GM12878 (cell line): ENCODE data around the gene CCDC57. TPM values are rescaled to one million over a fixed set of nuclear protein-coding genes. Genes with fewer than 3 reads are reported as not detected.

Source experiments
- CBFB ChIP-seq: IDR thresholded peaks from 2 replicates; pipeline ENCODE4 v1.6.1; 2016; ENCODE audit warnings: antibody characterized with exemption, low read depth
- CEBPZ ChIP-seq: fragments of 150-350 bp; IDR thresholded peaks from 2 replicates; pipeline ENCODE4 v1.6.1; 2016; ENCODE audit warnings: low read depth, low read length
- CUX1 ChIP-seq: IDR thresholded peaks from 2 replicates; pipeline ENCODE4 v1.6.1; 2012; ENCODE audit warnings: improper control_type of control experiment, low read depth, low read length; ENCODE audit not compliant: insufficient replicate concordance
- PAX5 ChIP-seq: IDR thresholded peaks from 2 replicates; pipeline ENCODE4 v1.6.1; 2011; ENCODE audit warnings: low read depth, low read length, borderline replicate concordance
- RUNX3 ChIP-seq: IDR thresholded peaks from 2 replicates; pipeline ENCODE4 v1.6.1; 2012; ENCODE audit warnings: low read length, inconsistent platforms
- SP1 ChIP-seq: IDR thresholded peaks from one replicate; pipeline ENCODE4 v1.6.1; 2011; ENCODE audit warnings: low read depth, low read length
- polyA plus RNA-seq, 11 experiments: library from polyadenylated mRNA; depleted of rRNA in 4 of 11; unstranded in 6 of 11; stranded (reverse) in 5 of 11; fragments of >200 nt; fragmentation: Nextera tagmentation in 4 of 11; fragmentation: Illumina TruSeq in 1 of 11; extraction: Ambion mirVana in 4 of 11; extraction: Trizol in 1 of 11; gene quantifications; 1 replicate in 1 of 11; 2 replicates in 10 of 11; pipeline versions ENCODE4 v1.2.1 to v1.2.3, GENCODE V29; 2011 to 2016; ENCODE audit warnings: inconsistent platforms in 2 of 11, missing spikeins in 2 of 11, low read depth in 1 of 11
- total RNA-seq, 4 experiments: library from RNA; depleted of rRNA in 3 of 4; stranded (reverse); fragments of >200 nt in 3 of 4; fragmentation: Illumina TruSeq in 1 of 4; extraction: Trizol in 1 of 4; gene quantifications; 2 replicates each; pipeline versions ENCODE4 v1.2.1 to v1.2.3, GENCODE V29; 2013 to 2021

Gene CCDC57
- total and polyA plus RNA-seq, 10 of the 15 experiments (the other 5 are each of a cell fraction or from before 2014, with no cell fraction given): 5.4 to 123 (median 45.8) TPM

- TF ChIP-seq CEBPZ (no peak), CBFB (no peak), CUX1 (no peak), SP1 (no peak), RUNX3 (no peak), PAX5 (no peak)
Measured at GRCh38 chr17:82116246-82116645, 96.4 kb downstream of the CCDC57 start (continued).
